NCI-H1092 (cell line): ENCODE data around the gene USP48.
"Not testable (repeated sequence)": the region's sequence is repeated elsewhere in the genome, so short reads cannot be mapped to it uniquely, and the experiment has no call there.

Experiments
- DNase-seq: peaks from one replicate; lab custom pipeline; 2025; lab: John Stamatoyannopoulos, UW

USP48 gene

DNA sequence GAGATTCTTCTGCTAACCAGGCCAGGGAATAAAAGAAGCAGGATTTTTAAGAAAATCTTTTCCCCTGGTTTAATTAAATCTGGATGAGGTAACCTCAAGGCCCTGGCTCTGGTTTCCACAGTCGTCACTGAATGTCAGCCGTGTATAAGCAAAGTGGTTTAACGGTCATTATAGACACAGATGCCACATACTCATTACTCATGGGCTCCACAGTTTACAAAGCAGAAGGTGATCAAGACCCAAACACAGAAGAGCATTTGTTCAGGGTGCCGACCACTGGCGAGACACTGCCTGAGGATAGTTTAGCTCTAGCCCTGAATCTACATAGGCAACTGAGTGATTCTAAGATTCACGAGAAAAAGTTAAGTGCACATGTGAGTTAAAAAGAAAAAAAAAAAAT is 86.0 kb downstream of the USP48 start:
- no peak for DNase-seq

DNA sequence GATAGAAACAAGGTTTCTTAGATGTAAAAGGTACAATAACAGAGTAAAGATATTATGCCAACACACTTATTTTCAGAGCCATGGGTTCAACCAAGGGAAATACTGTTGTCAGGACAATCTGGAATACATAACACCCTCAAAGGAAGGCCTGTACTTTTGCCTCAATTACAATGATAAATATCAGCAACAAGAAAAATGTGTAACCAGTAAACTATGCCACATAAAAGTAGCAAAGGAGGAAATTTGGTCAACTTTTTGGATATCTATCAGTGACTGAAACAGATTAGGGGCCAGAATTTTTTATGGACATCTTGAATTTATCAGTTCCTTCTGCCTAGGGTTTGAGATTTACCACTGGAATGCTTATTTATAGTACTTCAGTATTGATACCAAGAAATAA is 89.2 kb downstream of the USP48 start:
- no peak for DNase-seq

- no peak for DNase-seq
Measured at GRCh38 chr1:21691739-21692138, 91.2 kb downstream of the USP48 start.

DNA sequence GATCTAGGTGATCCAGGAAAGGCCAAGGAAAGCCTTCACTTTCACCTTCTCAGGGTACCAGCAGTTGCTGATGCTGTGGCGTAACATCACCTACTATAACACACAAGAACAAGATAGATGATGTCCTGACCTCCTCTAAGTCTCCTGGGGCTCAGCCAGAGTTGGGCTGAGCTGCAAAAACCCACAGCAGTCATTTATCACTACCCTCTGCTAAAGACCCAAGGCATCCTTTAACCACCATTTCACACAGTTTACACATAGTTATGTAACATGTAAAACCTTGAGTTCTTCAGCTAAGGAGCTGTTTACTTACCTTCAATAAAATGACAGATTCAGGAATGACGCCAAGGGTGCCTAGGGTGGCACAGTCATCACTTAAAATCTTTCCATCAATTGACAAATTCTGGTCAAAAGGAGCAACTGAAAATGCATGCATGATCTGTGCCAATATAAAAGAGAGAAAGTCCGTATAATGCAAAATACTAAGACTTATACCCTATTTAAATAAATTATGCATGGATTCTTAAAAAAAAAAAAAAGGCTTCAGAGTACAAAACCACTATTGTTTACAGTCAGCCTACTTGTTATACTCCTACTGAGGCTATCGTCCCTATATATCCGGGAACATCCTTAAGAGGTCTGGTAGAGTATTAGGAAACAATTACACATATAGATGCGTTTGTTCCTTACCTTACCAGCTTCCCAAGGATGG is 93.1 kb downstream of the USP48 start:
- DNase-seq, result no peak

- no peak for DNase-seq
Measured at GRCh38 chr1:21687081-21687529, 95.8 kb downstream of the USP48 start.

GRCh38 chr1:21685946-21686678 is 96.8 kb downstream of the USP48 start:
- no peak for DNase-seq

- no peak for DNase-seq
Measured at GRCh38 chr1:21681426-21681825, 101.5 kb downstream of the USP48 start.

GRCh38 chr1:21680918-21681317 is 102.0 kb downstream of the USP48 start:
- DNase-seq, result no peak

GRCh38 chr1:21680381-21680780 is 102.6 kb downstream of the USP48 start:
- DNase-seq, result no peak

GRCh38 chr1:21677168-21677567 is 105.8 kb downstream of the USP48 start:
- no peak for DNase-seq

DNA sequence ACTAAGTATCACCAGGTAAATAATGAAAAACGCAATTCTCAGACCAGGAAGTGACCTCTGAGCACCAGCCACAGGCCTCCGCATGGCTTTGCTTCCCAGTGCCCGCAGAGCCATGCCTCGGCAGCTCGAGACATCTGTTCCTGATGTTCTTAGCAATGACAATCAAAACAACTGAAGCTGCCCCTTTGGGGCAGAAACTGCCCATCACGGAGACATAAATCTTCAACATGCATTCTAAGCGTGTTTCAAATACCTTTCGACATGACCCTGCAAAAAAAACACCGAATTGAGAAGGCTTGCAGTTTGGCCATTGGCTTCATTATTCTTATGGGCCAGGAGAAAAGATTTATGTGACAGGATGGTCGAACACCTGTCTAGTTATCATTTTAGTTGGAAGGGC is 108.0 kb downstream of the USP48 start:
- DNase-seq, result no peak

- DNase-seq, result not testable (repeated sequence)
Measured at GRCh38 chr1:21673853-21674252, 109.1 kb downstream of the USP48 start.

DNA sequence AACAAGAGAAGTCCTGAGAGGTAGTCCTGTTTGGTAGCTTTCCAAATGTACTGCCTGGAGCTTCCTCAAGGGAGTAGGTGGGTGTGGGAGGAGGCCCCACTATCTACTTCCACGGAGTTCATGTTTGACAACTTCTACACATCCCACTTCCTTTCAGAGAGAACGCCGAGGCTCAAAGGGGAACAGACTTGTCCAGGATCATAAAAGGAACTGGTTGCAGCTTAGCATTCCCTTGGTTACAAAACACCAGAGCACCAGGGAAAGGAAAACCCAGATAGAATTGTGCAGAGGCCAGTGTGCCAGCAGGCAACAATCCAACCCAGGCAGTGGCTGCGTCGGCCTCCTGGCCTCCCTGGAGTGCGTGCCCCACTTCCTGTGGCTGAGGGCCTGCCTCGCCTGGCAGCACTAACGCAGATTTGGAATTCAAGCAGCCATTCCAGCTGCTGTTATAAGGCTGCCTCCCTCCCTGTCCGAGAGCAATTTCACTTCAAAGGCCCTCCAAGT is 109.6 kb downstream of the USP48 start:
- DNase-seq, result no peak

GRCh38 chr1:21672478-21673276 is 110.3 kb downstream of the USP48 start:
- no peak for DNase-seq

DNA sequence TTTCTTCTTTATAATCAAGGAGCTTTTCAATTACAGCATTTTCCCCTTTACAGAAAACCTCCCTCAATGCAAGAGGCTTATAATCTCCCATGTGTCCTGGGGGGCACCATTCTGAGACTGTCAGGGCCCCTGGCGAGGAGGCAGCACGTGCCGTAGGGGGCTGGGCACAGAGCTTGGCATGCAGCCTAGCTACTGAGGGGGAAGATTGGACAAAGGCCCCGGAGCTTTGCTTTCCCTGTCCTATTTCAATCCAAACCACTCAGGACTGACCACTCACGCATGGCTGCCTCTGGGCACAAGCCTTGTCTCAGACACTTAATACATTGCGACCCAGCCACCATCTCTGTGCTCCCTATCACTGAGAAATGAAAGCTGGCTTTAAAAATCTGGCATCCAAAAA is 111.0 kb downstream of the USP48 start:
- DNase-seq, result peak; percentile 33

GRCh38 chr1:21670956-21671902 is 111.7 kb downstream of the USP48 start:
- no peak for DNase-seq

GRCh38 chr1:21670059-21670881 is 112.7 kb downstream of the USP48 start:
- DNase-seq, result no peak

DNA sequence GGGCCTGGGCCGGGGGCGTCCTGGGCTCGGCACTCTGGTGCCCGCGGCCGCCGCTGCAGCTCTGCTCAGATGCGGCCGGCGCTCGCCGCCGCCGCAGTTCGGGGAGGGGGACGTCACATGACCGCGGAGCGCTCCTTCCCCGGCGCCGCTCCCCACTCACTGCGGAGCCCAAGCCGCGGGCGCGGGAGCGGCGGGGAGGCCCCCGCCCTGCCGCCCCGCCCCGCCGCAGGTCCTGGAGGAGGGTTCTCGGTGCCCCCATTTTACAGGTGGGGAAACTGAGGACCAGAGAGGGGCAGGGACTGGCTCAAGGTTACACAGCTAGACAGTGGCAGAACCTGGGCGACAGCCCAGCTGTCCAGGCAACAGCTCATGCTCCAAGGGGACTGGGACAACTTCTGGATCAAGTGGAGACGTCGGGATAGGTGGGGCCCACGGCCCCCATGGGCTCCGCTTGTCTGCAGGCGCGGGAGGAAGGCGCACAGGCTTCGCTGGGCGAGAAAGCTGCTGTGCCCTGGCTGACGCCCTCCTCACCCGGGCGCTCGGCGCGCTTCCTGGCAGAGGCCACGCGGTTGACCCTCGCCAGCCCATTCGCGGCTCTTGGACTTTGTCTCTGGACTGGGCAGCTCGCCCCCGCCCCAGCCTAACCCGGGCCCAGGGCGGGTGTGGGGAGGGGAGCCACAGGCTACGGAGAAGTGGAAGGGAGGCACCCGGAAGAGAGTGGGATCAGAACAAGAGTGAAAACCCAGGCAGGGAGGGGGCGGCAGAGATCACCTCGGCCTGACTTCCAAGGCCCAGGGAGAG is 113.5 kb downstream of the USP48 start, which contains the start of gene RAP1GAP:
Gene RAP1GAP (minus strand): TSS at position 100 of the 801 bp plus-strand sequence. CDS start 49,325 bp downstream, outside the sequence.
- DNase-seq, result peak; percentile 48

GRCh38 chr1:21668951-21669257 is 114.0 kb downstream of the USP48 start:
- DNase-seq, result no peak
